GM23248 (cell line): ENCODE results near the gene KCNC3. TPM values are rescaled to one million over a fixed set of nuclear protein-coding genes. Genes with fewer than 3 reads are reported as not detected.

Source experiments
- DNase-seq: peaks from one replicate; pipeline ENCODE4 v3.0.0-alpha.2; 2015
- H2AFZ ChIP-seq: fragments of 200-600 bp; sonication (generic); 2 replicates; pipeline ENCODE4 v1.6.1; 2016; ENCODE audit warnings: antibody characterized with exemption
- H3F3A ChIP-seq: fragments of 200-600 bp; sonication (generic); 2 replicates; pipeline ENCODE4 v1.6.1; 2016; ENCODE audit warnings: mild to moderate bottlenecking, antibody characterized with exemption, mixed run types; ENCODE audit not compliant: insufficient read depth
- H3K27ac ChIP-seq: fragments of 200-600 bp; sonication (generic); 2 replicates; pipeline ENCODE4 v1.5.1; 2016; ENCODE audit warnings: mild to moderate bottlenecking
- H3K27me3 ChIP-seq: fragments of 200-600 bp; sonication (generic); replicated peaks from 2 replicates; pipeline ENCODE4 v1.6.1; 2016; ENCODE audit warnings: mild to moderate bottlenecking; ENCODE audit not compliant: insufficient read depth
- H3K36me3 ChIP-seq: fragments of 200-600 bp; sonication (generic); 2 replicates; pipeline ENCODE4 v1.6.1; 2016; ENCODE audit warnings: low read depth, mild to moderate bottlenecking
- H3K4me1 ChIP-seq: fragments of 200-600 bp; sonication (generic); 2 replicates; pipeline ENCODE4 v1.6.1; 2016; ENCODE audit warnings: mild to moderate bottlenecking; ENCODE audit not compliant: insufficient read depth
- H3K4me2 ChIP-seq: fragments of 200-600 bp; sonication (generic); one replicate; pipeline ENCODE4 v1.6.1; 2016; ENCODE audit warnings: mild to moderate bottlenecking; ENCODE audit not compliant: unreplicated experiment
- H3K4me3 ChIP-seq: fragments of 200-600 bp; sonication (generic); 2 replicates; pipeline ENCODE4 v1.5.1; 2016; ENCODE audit warnings: mild to moderate bottlenecking
- H3K79me2 ChIP-seq: fragments of 200-600 bp; sonication (generic); 2 replicates; pipeline ENCODE4 v1.6.1; 2016; ENCODE audit warnings: mild to moderate bottlenecking; ENCODE audit not compliant: insufficient read depth
- H3K9ac ChIP-seq: fragments of 200-600 bp; sonication (generic); 2 replicates; pipeline ENCODE4 v1.6.1; 2016; ENCODE audit warnings: mild to moderate bottlenecking
- H3K9me2 ChIP-seq: fragments of 200-600 bp; sonication (generic); 2 replicates; pipeline ENCODE4 v1.6.1; 2016; ENCODE audit warnings: mixed run types, mild to moderate bottlenecking, moderate library complexity; ENCODE audit not compliant: insufficient read depth
- H3K9me3 ChIP-seq: fragments of 200-600 bp; sonication (generic); one replicate; pipeline ENCODE4 v1.6.1; 2017; ENCODE audit warnings: low read depth
- H4K20me1 ChIP-seq: fragments of 200-600 bp; sonication (generic); 2 replicates; pipeline ENCODE4 v1.6.0; 2016; ENCODE audit not compliant: insufficient read depth
- EZH2 ChIP-seq: fragments of 200-600 bp; sonication (generic); IDR thresholded peaks from 2 replicates; pipeline ENCODE4 v1.6.1; 2018; ENCODE audit warnings: antibody characterized with exemption, mild to moderate bottlenecking; ENCODE audit not compliant: insufficient read depth, poor library complexity, severe bottlenecking
- EZH2phosphoT487 ChIP-seq: fragments of 200-600 bp; sonication (generic); IDR thresholded peaks from 2 replicates; pipeline ENCODE4 v1.6.1; 2018; ENCODE audit warnings: antibody characterized with exemption, moderate library complexity, mild to moderate bottlenecking, low read depth; ENCODE audit not compliant: insufficient read depth
- WGBS, 2 experiments: methylation state at CpG; one replicate each; pipeline ENCODE4 v1.1.6; 2015 to 2017; ENCODE audit warnings: low lambda C conversion rate in 2 of 2, low coverage in 1 of 2; ENCODE audit errors: missing lambda C conversion rate in 2 of 2; 5-methylcytosine and 5-hydroxymethylcytosine counted together
- in situ Hi-C: fragments of 300-500 bp; cut with MboI; formaldehyde crosslinking; loops from 2 replicates; pipeline ENCODE4 v1.15.0; 2020
- polyA plus RNA-seq: library from polyadenylated mRNA; unstranded; fragments of >200 nt; fragmentation: Nextera tagmentation; extraction: Ambion mirVana; gene quantifications from 2 replicates; pipeline ENCODE4 v1.2.1, GENCODE V29; 2016
- total RNA-seq: library from RNA; depleted of rRNA; stranded (reverse); fragments of >200 nt; shearing (Covaris generic); gene quantifications from 2 replicates; pipeline ENCODE4 v1.2.3, GENCODE V29; 2014

KCNC3 gene
- total and polyA plus RNA-seq, 2 experiments from 2014 or later: under 0.01 to 0.04 TPM

- no peak overlapping the region for H3K4me3 ChIP-seq
- no peaks in the 10 kb centered on the region for H3K36me3 ChIP-seq
- no peaks in the 10 kb centered on the region for H3K9me3 ChIP-seq
- no peak overlapping the region for H3K27ac ChIP-seq
- H3K9ac ChIP-seq: no peak overlapping the region
- no peaks in the 10 kb centered on the region for H3K27me3 ChIP-seq
- no peaks in the 10 kb centered on the region for H3K79me2 ChIP-seq
- TF ChIP-seq EZH2 (no peak), EZH2phosphoT487 (no peak)
- no peaks in the 10 kb centered on the region for H3F3A ChIP-seq
- H3K4me2 ChIP-seq: no peak overlapping the region
- no peaks in the 10 kb centered on the region for H3K9me2 ChIP-seq
- no peaks in the 10 kb centered on the region for H3K4me1 ChIP-seq
- H2AFZ ChIP-seq: no peak overlapping the region
- in situ Hi-C loops: no loop called here
- DNase-seq: no peak
- no peaks in the 10 kb centered on the region for H4K20me1 ChIP-seq
- 27 to 28% methylated on average over 15 of the region's 15 CpGs for WGBS, 2 experiments
Observed at GRCh38 chr19:50290775-50291174, 38.4 kb downstream of the KCNC3 start.

DNA sequence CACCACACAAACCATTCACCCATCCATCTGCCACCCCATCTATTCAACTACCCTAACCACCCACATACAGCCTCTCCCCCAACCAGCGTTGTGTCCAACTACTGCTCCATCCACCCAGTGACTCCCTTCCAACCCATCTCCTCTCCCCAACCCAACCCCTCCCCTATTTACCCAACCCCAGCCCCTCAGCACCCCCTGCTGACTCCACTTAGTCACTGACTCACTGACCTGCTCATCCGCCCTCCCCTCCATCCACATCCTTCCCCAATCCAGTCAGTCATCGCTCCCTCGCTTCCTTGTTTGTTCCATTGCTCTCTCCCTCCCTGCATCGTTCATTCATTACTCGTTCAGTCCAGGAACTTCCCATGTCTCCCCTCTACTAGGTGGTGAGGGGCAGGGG lies 39.2 kb downstream of the KCNC3 start:
- Histone ChIP-seq H3K4me3 (no peak overlapping the region), H3F3A (no peaks in the 10 kb centered on the region), H4K20me1 (no peaks in the 10 kb centered on the region), H3K9ac (no peak overlapping the region), H3K4me1 (no peaks in the 10 kb centered on the region), H2AFZ (no peak overlapping the region), H3K4me2 (no peak overlapping the region), H3K27ac (no peak overlapping the region), H3K79me2 (no peaks in the 10 kb centered on the region), H3K9me2 (no peaks in the 10 kb centered on the region), H3K9me3 (no peaks in the 10 kb centered on the region), H3K36me3 (no peaks in the 10 kb centered on the region), H3K27me3 (no peaks in the 10 kb centered on the region)
- 29 to 36% methylated on average over 5 to 6 of the region's 6 CpGs for whole genome bisulfite sequencing, 2 experiments
- DNase-seq: no peak
- no peak for TF ChIP-seq EZH2
- TF ChIP-seq EZH2phosphoT487: no peak
- in situ Hi-C loops: no loop called here

- no peaks in the 10 kb centered on the region for H3K36me3 ChIP-seq
- in situ Hi-C loops: no loop called here
Observed at GRCh38 chr19:50288954-50289353, 40.2 kb downstream of the KCNC3 start.

GRCh38 chr19:50287331-50287730 lies 41.8 kb downstream of the KCNC3 start:
- Histone ChIP-seq H3K4me3 (no peak overlapping the region), H3K4me1 (no peaks in the 10 kb centered on the region), H3K9me2 (no peaks in the 10 kb centered on the region), H4K20me1 (no peaks in the 10 kb centered on the region), H3K27me3 (no peaks in the 10 kb centered on the region), H3K4me2 (no peak overlapping the region), H3K27ac (no peak overlapping the region), H2AFZ (no peak overlapping the region), H3K36me3 (no peaks in the 10 kb centered on the region), H3F3A (no peaks in the 10 kb centered on the region), H3K9me3 (no peaks in the 10 kb centered on the region), H3K79me2 (no peaks in the 10 kb centered on the region), H3K9ac (no peak overlapping the region)
- WGBS, 2 experiments: 22 to 26% methylated on average over 2 of the region's 2 CpGs
- TF ChIP-seq EZH2phosphoT487: no peak
- no peak for TF ChIP-seq EZH2
- in situ Hi-C loops: no loop called here
- DNase-seq: no peak

More at GRCh38 chr19:50288954-50289353, 40.2 kb downstream of the KCNC3 start:
- H3K4me2 ChIP-seq: no peak overlapping the region
- H2AFZ ChIP-seq: no peak overlapping the region
- no peak overlapping the region for H3K9ac ChIP-seq
- H4K20me1 ChIP-seq: no peaks in the 10 kb centered on the region
- no peaks in the 10 kb centered on the region for H3K27me3 ChIP-seq
- TF ChIP-seq EZH2 (no peak), EZH2phosphoT487 (no peak)
- no peaks in the 10 kb centered on the region for H3K4me1 ChIP-seq
- H3K4me3 ChIP-seq: no peak overlapping the region
- 27 to 30% methylated on average over 5 of the region's 5 CpGs for WGBS, 2 experiments
- no peak overlapping the region for H3K27ac ChIP-seq
- no peak for DNase-seq
- H3K79me2 ChIP-seq: no peaks in the 10 kb centered on the region
- no peaks in the 10 kb centered on the region for H3F3A ChIP-seq
- H3K9me3 ChIP-seq: no peaks in the 10 kb centered on the region
- H3K9me2 ChIP-seq: no peaks in the 10 kb centered on the region

GRCh38 chr19:50286443-50286842 lies 42.7 kb downstream of the KCNC3 start:
- Histone ChIP-seq H3F3A (no peaks in the 10 kb centered on the region), H3K4me1 (no peaks in the 10 kb centered on the region), H3K9me2 (no peaks in the 10 kb centered on the region), H3K4me3 (no peak overlapping the region), H3K4me2 (no peak overlapping the region), H3K27me3 (no peaks in the 10 kb centered on the region), H3K27ac (no peak overlapping the region), H2AFZ (no peak overlapping the region), H3K36me3 (no peaks in the 10 kb centered on the region), H4K20me1 (no peaks in the 10 kb centered on the region), H3K79me2 (no peaks in the 10 kb centered on the region), H3K9me3 (no peaks in the 10 kb centered on the region), H3K9ac (no peak overlapping the region)
- in situ Hi-C loops: no loop called here
- no peak for TF ChIP-seq EZH2
- no peak for DNase-seq
- WGBS, 2 experiments: 47 to 65% methylated on average over 17 to 18 of the region's 18 CpGs
